ENCODE measurements around the gene UBTD2. TPM values are rescaled to one million over a fixed set of nuclear protein-coding genes. Genes with fewer than 3 reads are reported as not detected.

Gene UBTD2
- total and polyA plus RNA-seq, 2 donors (not counting 1 experiment from before 2014, with no cell fraction given), result 1.4 to 9.2 TPM

GRCh38 chr5:172173564-172174153 is 109.9 kb downstream of the UBTD2 start:
- H3K27me3 Mint-ChIP-seq, result no peaks in the 10 kb centered on the region
- TF ChIP-seq, protein P1, sequence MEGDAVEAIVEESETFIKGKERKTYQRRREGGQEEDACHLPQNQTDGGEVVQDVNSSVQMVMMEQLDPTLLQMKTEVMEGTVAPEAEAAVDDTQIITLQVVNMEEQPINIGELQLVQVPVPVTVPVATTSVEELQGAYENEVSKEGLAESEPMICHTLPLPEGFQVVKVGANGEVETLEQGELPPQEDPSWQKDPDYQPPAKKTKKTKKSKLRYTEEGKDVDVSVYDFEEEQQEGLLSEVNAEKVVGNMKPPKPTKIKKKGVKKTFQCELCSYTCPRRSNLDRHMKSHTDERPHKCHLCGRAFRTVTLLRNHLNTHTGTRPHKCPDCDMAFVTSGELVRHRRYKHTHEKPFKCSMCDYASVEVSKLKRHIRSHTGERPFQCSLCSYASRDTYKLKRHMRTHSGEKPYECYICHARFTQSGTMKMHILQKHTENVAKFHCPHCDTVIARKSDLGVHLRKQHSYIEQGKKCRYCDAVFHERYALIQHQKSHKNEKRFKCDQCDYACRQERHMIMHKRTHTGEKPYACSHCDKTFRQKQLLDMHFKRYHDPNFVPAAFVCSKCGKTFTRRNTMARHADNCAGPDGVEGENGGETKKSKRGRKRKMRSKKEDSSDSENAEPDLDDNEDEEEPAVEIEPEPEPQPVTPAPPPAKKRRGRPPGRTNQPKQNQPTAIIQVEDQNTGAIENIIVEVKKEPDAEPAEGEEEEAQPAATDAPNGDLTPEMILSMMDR (IDR thresholded peaks at IDR 0.05), result no peak
- TF ChIP-seq EZH2 (IDR thresholded peaks at IDR 0.05; ENCODE audit: borderline replicate concordance, insufficient read depth, low read depth, low read length, poor library complexity, severe bottlenecking), result no peak
- H3K4me2 ChIP-seq (replicated peaks; ENCODE audit: low read depth, low read length, poor library complexity, severe bottlenecking), result peak overlapping the region; percentile 79
- ChIA-PET CTCF (interaction anchor here (1.3 to 10.6 kb wide), 9 partner anchors 10 to 262 kb away, joined by 3 to 155 read pairs (median 12); partner anchors contain the start of gene STK10), POLR2A (interaction anchor here (0.6 to 7.9 kb wide), 7 partner anchors 13 to 115 kb away, joined by 3 to 95 read pairs (median 3); partner anchors contain the start of genes EFCAB9 and STK10)
- no peaks in the 10 kb centered on the region for H3K27me3 ChIP-seq (replicated peaks in 1 of 4; ENCODE audit: control extremely low read depth in 1 of 4, control insufficient read depth in 3 of 4, insufficient read depth in 4 of 4, low read length in 3 of 4)
- no peaks in the 10 kb centered on the region for H3K9me3 Mint-ChIP-seq (ENCODE audit: insufficient read depth)
- peak overlapping the region; percentile 72 for H3K9ac ChIP-seq (ENCODE audit: low read length)
- H3K79me2 ChIP-seq (ENCODE audit: control insufficient read depth, insufficient read depth, low read length), result peaks cover 100% of the 10 kb centered on the region
- no peak overlapping the region for H2AFZ ChIP-seq (ENCODE audit: insufficient read depth, low read depth, low read length, poor library complexity, severe bottlenecking)
- peaks cover 0 to 41% of the 10 kb centered on the region in 2 experiments for H3K36me3 ChIP-seq (replicated peaks in 1 of 2; ENCODE audit: control extremely low read depth in 1 of 2, control insufficient read depth in 1 of 2, extremely low read depth in 1 of 2, insufficient read depth in 2 of 2, low read length in 1 of 2)
- H4K20me1 ChIP-seq (ENCODE audit: control insufficient read depth, insufficient read depth, low read length, poor library complexity, severe bottlenecking), result peaks cover 54% of the 10 kb centered on the region
- H3K9me3 ChIP-seq (ENCODE audit: control extremely low read depth in 1 of 3, control insufficient read depth in 2 of 3, insufficient read depth in 1 of 3, low read length in 2 of 3), result no peaks in the 10 kb centered on the region
- H3K4me3 ChIP-seq (ENCODE audit: control extremely low read depth in 1 of 5, extremely low read depth in 1 of 5, insufficient read depth in 1 of 5, low read depth in 2 of 5, low read length in 4 of 5), result no peak overlapping the region
- peaks cover 75 to 84% of the 10 kb centered on the region in 2 donors for H3K4me1 ChIP-seq (ENCODE audit: control insufficient read depth in 2 of 2, insufficient read depth in 2 of 2, low read length in 2 of 2)
- no peak for ATAC-seq (ENCODE audit: low read depth)
- peaks cover 88% of the 10 kb centered on the region for H3K4me1 Mint-ChIP-seq
- 69% methylated on average over 4 of the region's 12 CpGs for WGBS (ENCODE audit: insufficient coverage)
- peak overlapping the region; percentile 89 for H3K27ac Mint-ChIP-seq
- DNase-seq, result no peak
- intact Hi-C loops (cut with micrococcal nuclease), result no loop called here
- peak overlapping the region; percentile 68 to 98 for H3K27ac ChIP-seq (ENCODE audit: low read length in 2 of 2)
- peak overlapping the region; percentile 77 for H3K4me3 Mint-ChIP-seq

Measured in B cell (primary cell).